Ascending aorta (tissue), 2 donors: ENCODE measurements around the gene EDEM3. TPM values are rescaled to one million over a fixed set of nuclear protein-coding genes. Genes with fewer than 3 reads are reported as not detected.

Experiments used
- DNase-seq, 2 donors: peaks; one replicate each; pipeline ENCODE4 v3.0.0-alpha.2; 2019; ENCODE audit warnings: low spot score in 2 of 2
- H3K27ac ChIP-seq, 2 donors: fragments of 200-600 bp; sonication (generic); one replicate each; pipeline ENCODE4 v1.5.1; 2016 to 2017; ENCODE audit warnings: mild to moderate bottlenecking in 1 of 2
- H3K27me3 ChIP-seq: fragments of 200-600 bp; sonication (generic); one replicate; pipeline ENCODE4 v1.5.1; 2017
- H3K36me3 ChIP-seq, 2 donors: fragments of 200-600 bp; sonication (generic); one replicate each; pipeline ENCODE4 v1.5.1; 2016
- H3K4me1 ChIP-seq, 2 donors: fragments of 200-600 bp; sonication (generic); one replicate each; pipeline ENCODE4 v1.5.1; 2016 to 2017; ENCODE audit warnings: mild to moderate bottlenecking in 1 of 2
- H3K4me3 ChIP-seq, 2 donors: fragments of 200-600 bp; sonication (generic); one replicate each; pipeline ENCODE4 v1.5.1; 2016 to 2017; ENCODE audit warnings: mild to moderate bottlenecking in 1 of 2
- H3K9me3 ChIP-seq, 2 donors: fragments of 200-600 bp; sonication (generic); one replicate each; pipeline ENCODE4 v1.5.1; 2016
- CTCF ChIP-seq, 3 experiments: fragments of 200-600 bp in 2 of 3; fragments of 450-650 bp in 1 of 3; sonication (generic) in 2 of 3; IDR thresholded peaks; one replicate each; pipeline ENCODE4 v1.5.1; 2016 to 2019; ENCODE audit warnings: antibody characterized with exemption in 3 of 3, mild to moderate bottlenecking in 1 of 3, moderate library complexity in 1 of 3
- intact Hi-C: fragments of 100-400 bp; cut with DNase I; formaldehyde crosslinking; loops from one replicate; pipeline ENCODE4 v1.15.1; 2023
- total RNA-seq: library from RNA; depleted of rRNA; stranded (reverse); fragments of >200 nt; gene quantifications from one replicate; pipeline ENCODE4 v1.1.0, GENCODE V29; 2016

EDEM3 gene
- total RNA-seq, 1 donor from 2014 or later: 23.1 TPM

GRCh38 chr1:184649451-184649888 lies 105.2 kb downstream of the EDEM3 start:
- Histone ChIP-seq H3K27ac (peak overlapping the region; percentile 73 to 81), H3K4me1 (peaks cover 7 to 36% of the 10 kb centered on the region in 2 donors), H3K4me3 (peak overlapping the region; percentile 23 to 33), H3K36me3 (no peaks in the 10 kb centered on the region), H3K27me3 (no peaks in the 10 kb centered on the region), H3K9me3 (no peaks in the 10 kb centered on the region)
- no peak for TF ChIP-seq CTCF (IDR thresholded peaks at IDR 0.05)
- intact Hi-C loops: no loop called here
- DNase-seq: no peak

- Histone ChIP-seq H3K9me3 (no peaks in the 10 kb centered on the region), H3K4me1 (peaks cover 7 to 36% of the 10 kb centered on the region in 2 donors), H3K4me3 (peak overlapping the region in 1 of 2 donors; percentile 33), H3K27ac (peak overlapping the region; percentile 73 to 81), H3K27me3 (no peaks in the 10 kb centered on the region), H3K36me3 (no peaks in the 10 kb centered on the region)
- DNase-seq: no peak
- intact Hi-C loops: no loop called here
- TF ChIP-seq CTCF (IDR thresholded peaks at IDR 0.05): no peak
Measured at GRCh38 chr1:184648856-184649201, 105.8 kb downstream of the EDEM3 start.

- Histone ChIP-seq H3K27ac (peak overlapping the region; percentile 73 to 81), H3K9me3 (no peaks in the 10 kb centered on the region), H3K4me1 (peaks cover 7 to 36% of the 10 kb centered on the region in 2 donors), H3K27me3 (no peaks in the 10 kb centered on the region), H3K4me3 (no peak overlapping the region), H3K36me3 (no peaks in the 10 kb centered on the region)
- DNase-seq: no peak
- no peak for TF ChIP-seq CTCF (IDR thresholded peaks at IDR 0.05)
- intact Hi-C loops: no loop called here
Measured at GRCh38 chr1:184648160-184648855, 106.3 kb downstream of the EDEM3 start.

GRCh38 chr1:184647471-184647870 lies 107.2 kb downstream of the EDEM3 start:
- Histone ChIP-seq H3K4me3 (no peak overlapping the region), H3K4me1 (peaks cover 7 to 36% of the 10 kb centered on the region in 2 donors), H3K36me3 (no peaks in the 10 kb centered on the region), H3K27ac (peak overlapping the region in 1 of 2 donors; percentile 16), H3K27me3 (no peaks in the 10 kb centered on the region), H3K9me3 (no peaks in the 10 kb centered on the region)
- TF ChIP-seq CTCF (IDR thresholded peaks at IDR 0.05): no peak
- intact Hi-C loops: no loop called here
- no peak for DNase-seq

GRCh38 chr1:184646824-184647223 lies 107.8 kb downstream of the EDEM3 start:
- Histone ChIP-seq H3K4me3 (no peak overlapping the region), H3K27ac (peak overlapping the region; percentile 16 to 31), H3K4me1 (peaks cover 7 to 36% of the 10 kb centered on the region in 2 donors), H3K27me3 (no peaks in the 10 kb centered on the region), H3K36me3 (no peaks in the 10 kb centered on the region), H3K9me3 (no peaks in the 10 kb centered on the region)
- DNase-seq: no peak
- intact Hi-C loops: no loop called here
- TF ChIP-seq CTCF (IDR thresholded peaks at IDR 0.05): no peak
